H1 (cell line): ENCODE data around the gene FGF14. TPM values are rescaled to one million over a fixed set of nuclear protein-coding genes. Genes with fewer than 3 reads are reported as not detected.

Experiments used
- CTCF ChIA-PET: fragments of 300-600 bp; sonication (Branson Sonifier 250); formaldehyde crosslinking; loops from one replicate; lab custom pipeline; 2021; ENCODE audit not compliant: partially characterized antibody; lab: Charles Lee
- POLR2A ChIA-PET: fragments of 300-600 bp; sonication (Branson Sonifier 250); formaldehyde crosslinking; loops from one replicate; lab custom pipeline; 2021; ENCODE audit warnings: inconsistent platforms; ENCODE audit not compliant: partially characterized antibody; lab: Charles Lee
- DNase-seq, 2 experiments: peaks; one replicate each; pipeline versions ENCODE4 v3.0.0 to v3.0.0-alpha.2; 2010 to 2022; ENCODE audit warnings: low spot score in 2 of 2, low read depth in 1 of 2, mixed read lengths in 1 of 2
- FAIRE-seq: peaks from 2 replicates; lab custom pipeline; 2011; peaks lifted over from hg19 to GRCh38; lab: Jason Lieb, UNC
- H2AFZ ChIP-seq: 2 replicates; pipeline ENCODE4 v1.8.1; 2012; ENCODE audit warnings: low read length, inconsistent platforms
- H2AK5ac ChIP-seq: 2 replicates; pipeline ENCODE4 v1.6.1; 2013; ENCODE audit warnings: low read depth, low read length
- H2BK120ac ChIP-seq: replicated peaks from 2 replicates; pipeline ENCODE3; 2013; ENCODE audit warnings: low read depth, low read length, inconsistent platforms
- H2BK12ac ChIP-seq: 2 replicates; pipeline ENCODE4 v1.6.1; 2013; ENCODE audit warnings: low read depth, low read length
- H2BK15ac ChIP-seq: 2 replicates; pipeline ENCODE4 v1.6.1; 2013; ENCODE audit warnings: low read length
- H2BK20ac ChIP-seq: 2 replicates; pipeline ENCODE4 v1.6.1; 2013; ENCODE audit warnings: low read length
- H2BK5ac ChIP-seq: 2 replicates; pipeline ENCODE4 v1.6.1; 2013; ENCODE audit warnings: low read depth, low read length
- H3K14ac ChIP-seq: 2 replicates; pipeline ENCODE4 v1.6.1; 2013; ENCODE audit warnings: inconsistent platforms; ENCODE audit not compliant: insufficient read length
- H3K18ac ChIP-seq: 2 replicates; pipeline ENCODE4 v1.6.1; 2013; ENCODE audit warnings: low read length; ENCODE audit errors: extremely low read depth
- H3K23ac ChIP-seq: 2 replicates; pipeline ENCODE4 v1.6.1; 2013; ENCODE audit warnings: inconsistent platforms; ENCODE audit not compliant: insufficient read length
- H3K23me2 ChIP-seq: 2 replicates; pipeline ENCODE4 v1.6.1; 2013; ENCODE audit warnings: low read depth, low read length
- H3K27ac ChIP-seq: 2 replicates; pipeline ENCODE4 v1.6.1; 2011; ENCODE audit warnings: low read depth, low read length, inconsistent platforms
- H3K27me3 ChIP-seq, 4 experiments: replicated peaks in 1 of 4; 1 replicate in 1 of 4; 2 replicates in 3 of 4; pipeline versions ENCODE4 v1.6.1 to v1.8.1; 2011 to 2013; ENCODE audit warnings: low read length in 3 of 4, mild to moderate bottlenecking in 3 of 4, inconsistent platforms in 2 of 4, mixed read lengths in 2 of 4, moderate library complexity in 1 of 4; ENCODE audit not compliant: control insufficient read depth in 3 of 4, insufficient read depth in 3 of 4; ENCODE audit errors: extremely low read depth in 1 of 4
- H3K36me3 ChIP-seq, 4 experiments: 2 replicates each; pipeline versions ENCODE4 v1.6.1 to v1.8.1; 2011 to 2013; ENCODE audit warnings: mild to moderate bottlenecking in 4 of 4, low read length in 3 of 4, moderate library complexity in 2 of 4, control low read depth in 1 of 4, inconsistent platforms in 1 of 4; ENCODE audit not compliant: insufficient read depth in 4 of 4, control insufficient read depth in 2 of 4
- H3K4ac ChIP-seq: replicated peaks from 2 replicates; pipeline ENCODE3; 2013; ENCODE audit warnings: low read length, low read depth, mixed read lengths, inconsistent platforms; ENCODE audit not compliant: insufficient read length
- H3K4me1 ChIP-seq, 4 experiments: replicated peaks in 1 of 4; 1 replicate in 1 of 4; 2 replicates in 3 of 4; pipeline versions ENCODE4 v1.6.1 to v1.8.1; 2011 to 2013; ENCODE audit warnings: low read length in 3 of 4, inconsistent platforms in 2 of 4, mixed read lengths in 1 of 4; ENCODE audit not compliant: insufficient read depth in 4 of 4, control insufficient read depth in 3 of 4
- H3K4me2 ChIP-seq, 2 experiments: 2 replicates each; pipeline versions ENCODE4 v1.6.1 to v1.8.1; 2011 to 2013; ENCODE audit warnings: low read depth in 2 of 2, low read length in 2 of 2, control low read depth in 1 of 2, inconsistent platforms in 1 of 2, mild to moderate bottlenecking in 1 of 2; ENCODE audit not compliant: insufficient read depth in 1 of 2
- H3K4me3 ChIP-seq, 4 experiments: fragments of 200-600, 300-600 bp in 1 of 4; sonication (generic), shearing (Covaris generic), sonication (Bioruptor Twin) in 1 of 4; 2 replicates each; pipeline versions ENCODE4 v1.5.1 to v1.8.1; 2011 to 2016; ENCODE audit warnings: low read length in 4 of 4, low read depth in 3 of 4, control low read depth in 2 of 4, inconsistent platforms in 2 of 4, mild to moderate bottlenecking in 2 of 4, mixed read lengths in 1 of 4, moderate library complexity in 1 of 4; ENCODE audit not compliant: insufficient read depth in 2 of 4; ENCODE audit errors: extremely low read depth in 1 of 4
- H3K56ac ChIP-seq: replicated peaks from 2 replicates; pipeline ENCODE3; 2013; ENCODE audit warnings: low read depth, mild to moderate bottlenecking, mixed read lengths, low read length, inconsistent platforms; ENCODE audit not compliant: insufficient read length
- H3K79me1 ChIP-seq: 2 replicates; pipeline ENCODE4 v1.6.1; 2013; ENCODE audit warnings: low read depth, low read length, control low read depth
- H3K79me2 ChIP-seq, 2 experiments: 2 replicates each; pipeline versions ENCODE4 v1.6.1 to v1.8.1; 2012 to 2013; ENCODE audit warnings: low read length in 2 of 2, mild to moderate bottlenecking in 2 of 2, inconsistent platforms in 1 of 2; ENCODE audit not compliant: insufficient read depth in 2 of 2, control insufficient read depth in 1 of 2
- H3K9ac ChIP-seq, 4 experiments: replicated peaks in 1 of 4; 1 replicate in 1 of 4; 2 replicates in 3 of 4; pipeline versions ENCODE4 v1.6.1 to v1.8.1; 2011 to 2013; ENCODE audit warnings: low read depth in 3 of 4, low read length in 3 of 4, control low read depth in 2 of 4, mild to moderate bottlenecking in 2 of 4, moderate library complexity in 2 of 4, inconsistent platforms in 1 of 4; ENCODE audit errors: extremely low read depth in 1 of 4
- H3K9me3 ChIP-seq, 2 experiments: 2 replicates each; pipeline versions ENCODE4 v1.6.1 to v1.8.1; 2012 to 2013; ENCODE audit warnings: mild to moderate bottlenecking in 2 of 2, moderate library complexity in 2 of 2, control low read depth in 1 of 2, inconsistent platforms in 1 of 2, low read depth in 1 of 2, low read length in 1 of 2, mixed read lengths in 1 of 2; ENCODE audit not compliant: insufficient read depth in 2 of 2
- H4K20me1 ChIP-seq, 2 experiments: replicated peaks in 1 of 2; 2 replicates each; pipeline versions ENCODE3 to v1.8.1; 2011 to 2013; ENCODE audit warnings: inconsistent platforms in 2 of 2, low read length in 2 of 2, mild to moderate bottlenecking in 1 of 2; ENCODE audit not compliant: insufficient read depth in 2 of 2, control insufficient read depth in 1 of 2
- H4K5ac ChIP-seq: 2 replicates; pipeline ENCODE4 v1.6.1; 2013; ENCODE audit warnings: low read length, low read depth, mixed read lengths, inconsistent platforms; ENCODE audit not compliant: insufficient read length
- H4K8ac ChIP-seq: 2 replicates; pipeline ENCODE4 v1.8.0; 2013; ENCODE audit warnings: mild to moderate bottlenecking, moderate library complexity, low read length, inconsistent platforms; ENCODE audit not compliant: insufficient read depth; ENCODE audit errors: extremely low read depth
- H4K91ac ChIP-seq: replicated peaks from 2 replicates; pipeline ENCODE3; 2013; ENCODE audit warnings: low read length, mixed read lengths, inconsistent platforms; ENCODE audit not compliant: insufficient read length
- E2F6 ChIP-seq: IDR thresholded peaks from 2 replicates; pipeline ENCODE4 v1.6.1; 2012; ENCODE audit warnings: inconsistent platforms
- RAD21 ChIP-seq, 2 experiments: IDR thresholded peaks in 1 of 2; conservative IDR thresholded peaks in 1 of 2; 2 replicates each; pipeline ENCODE4 v1.6.1; 2011; ENCODE audit warnings: low read depth in 2 of 2, low read length in 2 of 2, improper control_type of control experiment in 1 of 2, inconsistent platforms in 1 of 2, mild to moderate bottlenecking in 1 of 2, moderate library complexity in 1 of 2
- TAF1 ChIP-seq: IDR thresholded peaks from 2 replicates; pipeline ENCODE4 v1.6.1; 2011; ENCODE audit warnings: mild to moderate bottlenecking, low read depth, low read length
- polyA plus RNA-seq, 7 experiments: library from polyadenylated mRNA; depleted of rRNA in 3 of 7; stranded (reverse) in 5 of 7; unstranded in 2 of 7; fragments of >200 nt in 5 of 7; fragments of 200-250 nt in 2 of 7; gene quantifications; 1 replicate in 5 of 7; 2 replicates in 1 of 7; 4 replicates in 1 of 7; pipeline versions ENCODE4 v1.2.1 to v1.2.3, GENCODE V29; 2011 to 2013; ENCODE audit warnings: missing spikeins in 2 of 7, mixed read lengths in 2 of 7
- total RNA-seq: library from RNA; stranded (reverse); fragmentation: NEBNext Ultra II Directional; extraction: Animal tissue kit (Norgen Biotek cat#: 25700); gene quantifications from 2 replicates; pipeline ENCODE4 v1.2.1, GENCODE V29; 2021

Gene FGF14
- total and polyA plus RNA-seq, 2 of the 8 experiments (the other 6 are each of a cell fraction or from before 2014, with no cell fraction given): 0.05 to 0.58 TPM

- no peaks in the 10 kb centered on the region for H3K36me3 ChIP-seq
- POLR2A ChIA-PET: no interaction called here
- no peak for TF ChIP-seq RAD21 (IDR thresholded peaks at IDR 0.05 in 1 of 2, conservative IDR thresholded peaks at IDR 0.05 in 1 of 2; ENCODE audit: low read depth in 2 of 2, low read length in 2 of 2)
- no peak for TF ChIP-seq TAF1
- TF ChIP-seq E2F6: no peak
- no peaks in the 10 kb centered on the region for H4K20me1 ChIP-seq
- H2AK5ac ChIP-seq: no peak overlapping the region
- H2AFZ ChIP-seq: no peak overlapping the region
- H3K9ac ChIP-seq: no peak overlapping the region
- no peak for DNase-seq
- no peak overlapping the region for H3K56ac ChIP-seq
- H3K4ac ChIP-seq: no peak overlapping the region
- H2BK120ac ChIP-seq: no peak overlapping the region
- no peak overlapping the region for H2BK5ac ChIP-seq
- H3K79me2 ChIP-seq: no peaks in the 10 kb centered on the region
- no peak overlapping the region for H3K4me2 ChIP-seq
- no peak overlapping the region for H4K91ac ChIP-seq
- H3K14ac ChIP-seq: no peak overlapping the region
- no peaks in the 10 kb centered on the region for H3K23me2 ChIP-seq
- H3K18ac ChIP-seq: no peak overlapping the region
- no peak overlapping the region for H2BK12ac ChIP-seq
- no peak overlapping the region for H3K23ac ChIP-seq
- no peaks in the 10 kb centered on the region for H3K79me1 ChIP-seq
- no peak overlapping the region for H4K5ac ChIP-seq
- no peak overlapping the region for H2BK15ac ChIP-seq
- no peak overlapping the region for H4K8ac ChIP-seq
- no peak for FAIRE-seq
- CTCF ChIA-PET: interaction anchor here (0.6 to 2.1 kb wide), 5 partner anchors 9 to 156 kb away, joined by 3 to 5 read pairs (median 4); no protein-coding TSS in a partner anchor
- no peaks in the 10 kb centered on the region for H3K4me1 ChIP-seq
- no peaks in the 10 kb centered on the region for H3K9me3 ChIP-seq
- H3K27me3 ChIP-seq: no peaks in the 10 kb centered on the region
- no peak overlapping the region for H3K27ac ChIP-seq
- no peak overlapping the region for H2BK20ac ChIP-seq
- no peak overlapping the region for H3K4me3 ChIP-seq
Measured at GRCh38 chr13:101949681-101950080, 452.2 kb downstream of the FGF14 start.
